GM04503 (cell line): Measurements from ENCODE around the gene SMIM8.

ENCODE experiments used
- DNase-seq: peaks from one replicate; pipeline ENCODE4 v3.0.0-alpha.2; 2012; ENCODE audit warnings: low read depth

Gene SMIM8

DNA sequence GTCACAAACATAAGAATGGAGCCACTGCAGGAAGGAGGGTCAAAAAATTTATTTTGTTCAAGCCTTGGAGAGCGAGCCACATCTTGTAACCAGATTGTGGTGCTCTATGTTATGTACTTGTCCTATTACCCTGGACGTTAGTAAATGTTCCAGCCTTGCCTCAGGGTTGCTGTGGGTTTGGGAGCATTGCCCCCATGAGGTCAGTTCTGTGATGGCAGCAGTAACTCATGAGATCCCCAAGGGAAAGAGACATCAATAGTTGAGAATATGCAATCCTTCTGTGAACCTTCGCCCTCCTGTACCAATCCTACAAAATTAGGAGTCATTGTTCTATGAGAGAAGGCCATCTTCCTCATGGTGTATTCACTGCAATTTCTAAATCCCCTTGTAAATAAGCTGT lies 68.9 kb downstream of the SMIM8 start:
- DNase-seq: no peak
